Adipose tissue (tissue), 3 donors: ENCODE data around the gene NHSL2. TPM values are rescaled to one million over a fixed set of nuclear protein-coding genes. Genes with fewer than 3 reads are reported as not detected.
"Not testable (repeated sequence)": the region's sequence is repeated elsewhere in the genome, so short reads cannot be mapped to it uniquely, and the experiment has no call there.

Experiments used
- H3K27ac ChIP-seq: one replicate; pipeline ENCODE4 v1.5.1; 2013; ENCODE audit warnings: low read depth, low read length
- WGBS, 3 donors: extraction: QIAGEN DNeasy Blood & Tissue Kit; methylation state at CpG; one replicate each; pipeline ENCODE4 v1.1.7; 2013; 5-methylcytosine and 5-hydroxymethylcytosine counted together
- polyA plus RNA-seq, 3 donors: library from polyadenylated mRNA; stranded (reverse); fragments of 200-250 nt; gene quantifications; one replicate each; pipeline ENCODE4 v1.2.3, GENCODE V29; 2013
- donor health status: healthy with polysubstance abuse.
- donor health status: Bipolar disorder and iron deficiency.
- donor health status: healthy.

NHSL2 gene
- polyA plus RNA-seq, 3 donors: 0.41 to 3.8 (median 2.3) TPM

DNA sequence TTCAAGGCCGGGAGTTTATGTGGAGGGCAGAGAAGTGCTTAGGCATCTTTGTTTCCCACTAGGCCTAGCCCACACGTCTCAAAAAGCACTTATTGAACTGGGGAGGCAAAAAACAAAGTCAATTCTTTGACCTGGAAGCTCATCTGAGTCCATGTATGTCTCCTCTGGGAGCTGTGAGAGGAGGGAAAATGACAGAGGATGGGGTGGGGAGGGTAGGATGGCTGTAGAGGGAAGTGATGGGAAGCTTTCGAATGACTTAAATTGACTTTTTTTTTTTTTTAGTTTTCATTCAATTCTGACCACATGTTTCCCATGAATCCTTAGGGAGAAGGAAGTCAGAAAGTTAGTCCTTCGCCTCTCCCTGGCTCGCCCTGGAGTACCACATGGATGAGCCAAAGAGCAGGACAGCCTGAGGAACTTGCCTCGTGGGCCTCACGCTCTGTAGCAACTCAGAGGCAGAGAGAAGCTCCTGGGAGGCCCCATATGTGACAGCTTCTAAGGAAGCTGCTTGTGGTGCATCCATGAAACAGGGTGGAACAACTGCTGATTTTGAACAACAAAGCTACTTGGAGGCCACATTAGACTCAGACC is 45.0 kb downstream of the NHSL2 start:
- no peak overlapping the region for H3K27ac ChIP-seq
- 69 to 82% (median 70%) methylated on average over 7 of the region's 7 CpGs for WGBS, 3 donors

DNA sequence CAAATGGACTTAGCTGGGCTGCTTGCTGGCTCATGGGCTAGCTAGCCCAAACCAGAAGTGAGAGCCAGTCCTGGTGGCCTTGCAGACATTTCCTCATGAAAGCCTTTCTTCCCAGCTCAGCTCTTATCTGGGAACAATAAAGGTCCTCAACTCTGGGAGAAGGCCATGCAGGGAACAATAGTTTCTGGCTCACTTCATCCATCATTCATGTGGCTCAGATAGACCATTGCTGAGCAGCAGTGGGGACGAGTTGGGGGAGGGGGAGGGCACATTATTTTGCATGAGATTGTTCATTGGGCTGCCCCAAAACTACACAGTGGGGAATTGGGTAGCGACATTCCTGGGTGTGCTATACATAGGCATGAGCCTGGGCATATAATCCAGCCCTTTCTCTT is 47.6 kb downstream of the NHSL2 start:
- WGBS, 3 donors: 51 to 78% (median 64%) methylated on average over 2 of the region's 2 CpGs
- H3K27ac ChIP-seq: no peak overlapping the region

DNA sequence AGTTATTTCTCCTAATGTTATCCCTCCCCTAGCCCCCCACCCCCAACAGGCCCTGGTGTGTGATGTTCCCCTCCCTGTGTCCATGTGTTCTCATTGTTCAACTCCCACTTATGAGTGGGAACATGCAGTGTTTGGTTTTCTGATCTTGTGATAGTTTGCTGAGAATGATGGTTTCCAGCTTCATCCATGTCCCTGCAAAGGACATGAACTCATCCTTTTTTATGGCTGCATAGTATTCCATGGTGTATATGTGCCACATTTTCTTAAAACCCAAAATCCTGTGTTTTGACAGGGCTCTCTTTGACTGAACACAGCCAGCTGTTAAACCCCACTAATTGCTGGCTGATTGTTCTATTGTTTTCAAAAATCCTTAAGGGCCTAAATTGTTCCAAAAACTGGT is 53.5 kb downstream of the NHSL2 start:
- H3K27ac ChIP-seq: not testable (repeated sequence)

DNA sequence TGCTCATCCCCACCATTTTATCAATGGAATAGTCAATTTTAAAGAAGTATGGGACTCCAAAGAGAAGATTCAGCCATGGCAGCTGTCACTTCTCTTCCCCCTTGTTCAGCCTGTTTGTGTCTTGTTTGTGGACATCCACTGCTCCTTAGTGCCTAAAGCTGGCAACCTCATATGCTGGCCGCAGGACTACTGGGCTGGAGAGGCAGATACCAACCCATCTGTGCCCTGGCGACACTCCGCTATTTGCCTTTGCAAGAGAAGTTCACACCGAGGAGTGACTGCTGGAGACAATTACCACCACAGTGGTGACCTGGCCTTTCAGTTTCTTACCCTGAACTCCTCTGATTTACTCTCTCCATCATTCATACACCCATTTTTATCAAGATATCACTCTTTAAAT is 64.3 kb downstream of the NHSL2 start:
- 78 to 97% (median 87%) methylated on average over 4 of the region's 4 CpGs for WGBS, 3 donors
- H3K27ac ChIP-seq: no peak overlapping the region

DNA sequence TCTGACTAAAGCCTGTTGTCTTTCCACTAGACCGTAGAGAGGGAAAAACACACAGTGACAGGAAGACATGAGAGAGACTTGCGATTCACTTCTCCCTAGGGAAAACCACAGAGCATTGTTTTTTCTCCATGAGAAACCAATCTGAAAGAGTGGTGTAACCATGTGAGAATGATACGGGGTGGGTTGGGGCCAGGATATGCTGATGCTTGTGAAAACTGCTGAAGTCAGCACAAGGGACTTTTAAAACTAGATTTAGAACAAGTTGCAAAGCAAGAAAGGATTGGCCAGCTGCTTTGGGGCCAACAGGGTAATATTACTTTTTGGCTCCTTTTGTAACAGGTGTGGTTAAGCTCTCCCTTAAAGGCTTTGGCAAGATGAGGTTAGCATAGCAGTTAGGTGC is 66.1 kb downstream of the NHSL2 start:
- WGBS, 3 donors: 30 to 56% (median 38%) methylated on average over 3 of the region's 3 CpGs

DNA sequence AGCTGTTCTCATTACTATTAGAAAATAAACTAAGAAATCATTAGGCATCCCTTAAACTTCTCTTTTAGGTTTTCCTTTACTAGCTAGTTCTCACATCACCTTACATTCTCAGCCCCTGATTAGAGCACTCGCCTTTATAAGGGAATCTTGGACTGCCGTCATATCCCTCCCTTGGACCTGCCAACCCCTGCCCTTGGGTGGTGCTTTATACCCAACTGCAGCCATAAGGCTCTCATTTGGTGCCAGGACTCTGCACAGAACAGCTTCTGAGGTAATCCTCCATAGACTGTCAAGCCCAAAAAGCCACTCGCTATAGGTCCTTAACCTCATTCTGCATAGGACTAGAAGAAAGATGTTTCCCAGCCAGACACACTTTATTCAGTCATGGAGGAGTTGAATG is 67.5 kb downstream of the NHSL2 start:
- no peak overlapping the region for H3K27ac ChIP-seq
- 81 to 90% (median 85%) methylated on average over 3 of the region's 3 CpGs for WGBS, 3 donors

More for the DNA sequence above, 66.1 kb downstream of the NHSL2 start:
- no peak overlapping the region for H3K27ac ChIP-seq

DNA sequence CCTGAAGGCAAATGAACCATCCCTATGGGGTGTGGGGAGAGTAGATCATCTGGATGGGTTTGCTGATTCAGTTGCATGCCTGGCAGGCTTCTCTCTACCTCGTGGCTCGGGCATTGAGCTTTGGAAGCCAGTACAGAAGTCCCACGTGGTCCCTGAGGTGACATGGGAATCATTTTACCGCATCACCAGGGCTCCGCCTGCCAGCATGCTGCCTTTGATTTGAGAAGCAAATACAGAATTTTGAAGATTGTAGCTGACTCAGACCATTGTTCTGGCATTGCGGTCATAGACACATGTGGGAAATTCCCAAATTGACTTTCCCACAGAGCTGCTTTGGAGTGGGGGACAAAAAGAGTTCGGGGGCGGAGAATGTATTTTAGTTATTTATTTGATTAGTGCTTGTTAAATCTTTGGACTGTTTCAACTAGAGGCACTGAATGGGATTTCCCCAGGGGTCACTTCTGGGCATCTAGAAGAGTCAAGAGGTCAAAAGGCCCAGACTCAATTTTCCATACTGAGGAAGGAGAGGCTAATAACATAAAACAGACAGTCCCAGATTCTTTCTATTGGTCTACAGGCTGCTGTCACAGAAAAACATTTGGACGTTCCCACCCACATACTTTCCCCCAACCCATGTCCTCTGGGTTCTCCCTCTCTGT is 79.3 kb downstream of the NHSL2 start:
- 46 to 52% (median 51%) methylated on average over 9 of the region's 9 CpGs for WGBS, 3 donors

DNA sequence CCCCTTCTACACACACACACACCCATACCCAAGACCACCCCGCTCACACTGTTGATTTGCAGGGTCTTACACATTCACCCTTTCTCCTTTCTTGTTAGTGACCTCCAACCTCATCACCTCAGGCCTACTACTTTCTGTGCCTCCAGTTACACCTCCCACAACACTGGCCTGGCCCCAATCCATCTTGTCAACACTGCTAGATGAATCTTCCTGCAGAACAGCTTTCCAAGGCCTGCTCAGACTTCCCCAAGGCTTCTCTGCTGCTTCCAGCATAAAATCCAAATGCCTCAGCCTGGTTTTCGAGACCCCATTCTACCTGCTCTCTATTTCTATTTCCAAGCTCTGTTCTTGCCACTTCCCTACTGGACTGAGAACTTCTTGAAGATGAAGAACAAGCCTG is 79.9 kb downstream of the NHSL2 start:
- WGBS, 3 donors: 60 to 95% (median 87%) methylated on average over 2 of the region's 2 CpGs
- H3K27ac ChIP-seq: no peak overlapping the region

More for the DNA sequence above, 79.3 kb downstream of the NHSL2 start:
- H3K27ac ChIP-seq: no peak overlapping the region

DNA sequence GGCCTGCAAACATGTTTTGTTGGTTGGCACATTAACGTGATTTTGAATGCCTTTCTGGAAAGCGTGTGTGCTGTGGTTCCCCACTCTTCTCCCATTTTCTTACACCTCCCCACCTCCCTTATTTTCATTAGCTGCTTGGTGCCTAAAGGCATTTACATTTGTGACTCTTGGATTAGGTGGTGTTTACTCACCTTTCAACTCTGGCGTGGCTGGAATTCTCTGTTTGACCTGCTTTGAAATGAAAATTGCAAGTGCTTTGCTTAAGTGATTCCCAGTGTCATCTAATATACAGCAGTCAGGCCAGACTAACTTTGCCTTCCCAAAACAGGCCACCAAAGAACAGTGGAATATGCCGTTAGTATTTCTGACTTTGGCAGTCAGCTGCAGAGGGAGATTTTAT is 80.5 kb downstream of the NHSL2 start:
- no peak overlapping the region for H3K27ac ChIP-seq
- 62 to 90% (median 77%) methylated on average over 4 of the region's 4 CpGs for WGBS, 3 donors

DNA sequence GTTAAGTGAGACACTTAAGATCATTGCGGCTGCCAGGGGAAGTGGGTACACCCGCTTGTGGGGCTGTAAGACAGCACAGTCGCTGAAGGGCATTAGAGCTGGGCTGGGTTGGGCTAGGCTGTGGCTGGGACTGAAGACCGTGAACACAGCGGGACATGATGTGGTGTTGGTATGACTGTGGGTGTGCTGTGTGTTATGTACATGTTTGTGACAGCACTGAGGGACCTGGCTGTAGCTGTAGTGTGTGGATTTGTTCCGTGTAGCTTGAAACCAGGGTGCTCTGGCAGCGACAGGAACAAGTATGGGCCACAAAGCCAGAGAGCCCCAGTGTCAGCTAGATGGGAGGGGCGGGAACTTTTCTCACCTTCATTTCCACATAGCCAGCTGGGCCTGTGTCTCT is 82.1 kb downstream of the NHSL2 start:
- 58 to 64% (median 62%) methylated on average over 7 to 8 of the region's 8 CpGs for whole genome bisulfite sequencing, 3 donors
- H3K27ac ChIP-seq: no peak overlapping the region

DNA sequence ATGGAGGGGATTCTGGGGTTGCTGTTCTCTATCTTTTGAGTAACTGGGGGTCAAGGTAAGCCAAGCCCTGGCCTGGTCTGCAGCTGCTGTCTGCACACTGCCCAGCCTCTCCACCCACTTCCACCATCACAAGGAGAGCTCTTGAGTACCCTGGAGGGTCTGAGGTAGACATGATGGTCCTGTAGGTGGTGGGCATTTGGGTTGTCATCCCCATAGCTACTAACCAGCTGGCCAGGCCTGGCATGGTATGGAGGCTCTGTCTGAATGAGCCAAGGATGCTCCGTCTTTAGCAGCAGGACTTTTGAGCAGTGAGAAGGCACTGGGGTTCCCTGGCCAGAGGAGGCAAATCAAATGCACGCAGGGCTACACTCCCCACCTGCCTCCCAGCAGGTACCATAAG is 82.7 kb downstream of the NHSL2 start:
- 94 to 97% (median 94%) methylated on average over 2 of the region's 2 CpGs for WGBS, 3 donors
- H3K27ac ChIP-seq: no peak overlapping the region

DNA sequence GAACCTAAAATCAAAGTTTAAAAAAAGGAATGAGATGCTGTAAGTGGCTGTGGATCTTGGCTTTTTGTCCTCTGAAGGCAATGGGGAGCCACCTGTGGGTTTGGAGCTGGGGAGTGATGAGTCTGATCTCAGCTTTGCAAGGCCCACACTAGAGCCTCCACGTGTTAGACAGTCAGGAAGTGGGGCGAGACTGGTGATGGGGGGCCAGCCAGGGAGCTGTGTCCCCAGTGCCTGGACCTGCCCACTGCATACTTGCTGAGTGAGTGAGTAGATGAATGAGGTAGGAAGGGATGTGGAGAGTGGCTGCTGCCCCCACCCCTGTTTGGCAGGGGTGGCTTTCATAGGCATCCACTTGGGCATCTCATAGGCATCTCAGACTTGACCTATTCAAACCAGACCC is 84.0 kb downstream of the NHSL2 start:
- no peak overlapping the region for H3K27ac ChIP-seq
- WGBS, 3 donors: 65 to 93% (median 79%) methylated on average over 2 of the region's 2 CpGs

DNA sequence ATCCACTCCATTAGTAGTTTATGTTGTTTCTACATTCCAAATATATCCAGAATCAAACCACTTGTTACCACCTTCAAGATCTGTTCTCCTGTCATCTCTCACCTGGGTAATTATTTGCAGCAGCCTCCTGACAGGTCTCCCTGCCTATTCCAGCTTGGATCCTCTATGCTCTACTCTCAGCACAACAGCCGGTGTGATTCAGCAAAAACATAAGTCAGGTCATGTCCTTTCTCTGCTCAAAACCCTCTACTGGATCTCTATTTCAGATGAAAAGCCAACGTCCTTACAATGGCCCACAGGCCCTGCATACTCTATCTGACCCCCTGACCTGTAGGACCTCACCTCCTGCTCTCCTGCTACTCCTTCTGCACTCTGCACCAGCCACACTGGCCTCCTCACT is 84.5 kb downstream of the NHSL2 start:
- 46 to 81% (median 58%) methylated on average over 2 of the region's 2 CpGs for WGBS, 3 donors
- no peak overlapping the region for H3K27ac ChIP-seq

DNA sequence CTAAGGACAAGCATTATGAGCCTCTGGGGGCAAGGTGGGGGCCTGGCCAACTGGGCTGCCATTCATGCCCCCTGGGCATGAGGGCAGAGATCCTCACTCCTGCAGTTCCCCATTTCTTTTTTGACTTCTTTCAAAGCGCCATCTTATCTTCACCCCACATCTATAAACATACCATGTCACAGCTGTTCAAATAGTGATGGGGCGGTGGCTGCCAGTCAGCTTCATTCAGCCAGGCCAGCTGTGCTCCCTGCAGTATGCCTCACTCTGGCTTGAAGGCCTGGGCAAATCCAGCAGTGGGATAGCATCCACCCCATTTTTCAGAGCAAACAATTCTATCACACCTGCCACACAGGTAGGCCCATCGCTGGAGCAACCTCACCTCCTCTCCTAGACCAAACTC is 85.5 kb downstream of the NHSL2 start:
- WGBS, 3 donors: 68 to 79% (median 75%) methylated on average over 3 of the region's 3 CpGs

DNA sequence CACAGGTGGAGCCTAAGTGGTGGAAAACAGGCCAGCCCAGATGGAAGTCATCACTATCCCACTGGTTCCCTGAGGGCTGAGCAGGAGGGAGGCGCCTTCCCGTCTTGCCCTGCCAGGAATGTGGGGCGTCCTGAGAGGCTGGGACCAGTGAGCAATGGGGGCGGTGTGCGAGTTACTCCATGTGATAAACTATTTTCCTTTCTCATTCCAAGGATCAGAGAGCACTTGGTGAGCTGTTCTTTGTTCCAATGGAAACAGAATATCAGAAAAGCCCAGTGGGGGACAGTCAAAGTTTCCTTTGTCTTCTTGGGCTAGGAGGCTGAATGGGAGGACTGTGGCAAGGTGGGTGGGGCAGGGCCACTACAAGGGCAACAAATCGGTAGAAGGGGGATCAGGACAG is 86.2 kb downstream of the NHSL2 start:
- no peak overlapping the region for H3K27ac ChIP-seq
- WGBS, 3 donors: 39 to 71% (median 56%) methylated on average over 6 of the region's 6 CpGs

More for the DNA sequence above, 85.5 kb downstream of the NHSL2 start:
- no peak overlapping the region for H3K27ac ChIP-seq

DNA sequence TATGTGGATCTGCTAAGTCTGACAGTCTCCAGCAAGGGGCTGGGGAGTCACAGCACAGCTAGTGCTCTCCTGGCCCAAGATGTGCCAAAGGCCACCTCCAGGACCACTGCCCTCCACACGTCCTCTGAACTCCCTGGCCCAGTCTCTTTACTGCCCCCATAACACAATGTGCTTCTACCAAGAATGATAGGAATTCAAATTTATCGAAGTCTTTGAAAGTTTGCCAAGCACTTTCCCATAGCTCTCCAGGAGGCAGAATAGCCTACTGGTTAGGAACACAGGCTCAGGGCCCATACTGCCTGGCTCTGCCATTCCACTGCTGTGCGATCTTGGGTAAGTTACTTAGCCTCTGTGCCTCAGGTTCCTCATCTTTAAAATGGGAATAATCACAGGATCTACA is 86.7 kb downstream of the NHSL2 start:
- no peak overlapping the region for H3K27ac ChIP-seq
- WGBS, 3 donors: 38 to 65% (median 57%) methylated on average over 3 of the region's 3 CpGs

DNA sequence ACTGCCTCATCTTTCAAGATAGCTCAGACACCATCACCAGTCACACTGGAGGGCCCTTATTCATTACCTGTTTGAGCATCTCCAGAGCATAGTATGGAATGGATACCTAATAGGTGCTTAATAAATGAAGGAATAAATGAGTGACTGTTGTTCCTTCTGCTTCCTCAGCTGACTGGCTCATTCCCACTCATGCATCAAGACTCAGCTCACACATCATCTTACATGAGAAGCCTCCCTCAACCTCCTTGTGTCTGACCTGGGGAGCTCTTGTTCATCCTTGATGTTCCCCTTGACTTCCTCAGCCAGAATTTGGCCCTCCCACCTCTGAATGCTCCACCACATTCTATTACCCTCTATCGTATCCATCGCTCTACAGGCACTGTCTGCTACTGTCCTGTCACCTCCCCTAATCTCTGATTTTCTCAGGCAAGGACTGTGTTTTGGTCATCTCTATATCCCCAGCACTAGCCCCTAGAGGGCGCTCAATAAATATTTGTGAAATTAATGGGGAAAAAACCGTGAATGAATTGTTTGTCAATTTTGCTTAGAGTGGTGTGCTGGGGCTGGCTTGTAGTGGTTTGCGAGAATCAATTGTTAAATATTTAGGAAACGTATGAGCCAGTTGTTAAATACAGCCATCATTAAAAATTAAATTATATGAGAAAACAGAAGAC is 88.3 kb downstream of the NHSL2 start:
- H3K27ac ChIP-seq: no peak overlapping the region
- WGBS, 3 donors: 15 to 19% (median 16%) methylated on average over 6 of the region's 6 CpGs

DNA sequence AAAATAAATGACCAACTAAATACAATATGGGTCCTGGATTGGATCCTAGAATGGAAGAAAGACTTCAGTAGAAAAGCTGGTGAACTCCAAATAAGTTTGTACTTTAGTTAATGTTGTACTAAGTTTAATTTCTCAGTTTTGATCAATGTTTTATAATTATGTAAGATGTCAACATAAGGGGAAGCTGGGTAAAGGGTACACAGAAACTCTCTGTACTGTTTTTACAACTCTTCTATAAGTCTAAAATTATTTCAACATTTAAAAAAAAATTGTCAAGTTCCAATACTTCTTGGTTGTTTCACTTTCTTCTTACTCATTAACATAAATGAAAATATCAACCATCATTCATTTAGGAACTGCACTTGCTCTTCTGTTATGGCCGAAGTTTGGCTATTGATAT is 88.9 kb downstream of the NHSL2 start:
- H3K27ac ChIP-seq: no peak overlapping the region
- 94 to 100% (median 95%) methylated on average over 1 of the region's 1 CpG for WGBS, 3 donors

DNA sequence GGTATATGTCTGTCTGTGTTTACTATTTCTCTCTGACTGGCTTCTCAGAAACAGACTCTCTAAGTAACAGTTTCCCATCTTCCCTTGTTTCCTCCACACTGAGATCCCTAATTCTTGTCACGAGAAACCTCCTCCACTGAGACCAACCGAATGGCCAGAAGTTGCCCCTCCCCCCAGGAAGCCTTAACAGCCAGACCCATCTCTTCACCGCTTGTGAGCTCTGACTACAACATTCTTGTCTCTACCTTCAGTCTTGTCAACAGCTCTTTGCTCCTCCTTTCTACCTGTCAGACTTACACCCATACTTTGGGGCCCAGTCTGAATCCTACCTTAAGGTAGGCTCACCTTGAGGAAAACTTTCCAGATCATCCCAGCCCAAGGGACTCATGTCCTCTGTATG is 90.8 kb downstream of the NHSL2 start:
- no peak overlapping the region for H3K27ac ChIP-seq
- 39 to 61% (median 48%) methylated on average over 3 of the region's 3 CpGs for WGBS, 3 donors

DNA sequence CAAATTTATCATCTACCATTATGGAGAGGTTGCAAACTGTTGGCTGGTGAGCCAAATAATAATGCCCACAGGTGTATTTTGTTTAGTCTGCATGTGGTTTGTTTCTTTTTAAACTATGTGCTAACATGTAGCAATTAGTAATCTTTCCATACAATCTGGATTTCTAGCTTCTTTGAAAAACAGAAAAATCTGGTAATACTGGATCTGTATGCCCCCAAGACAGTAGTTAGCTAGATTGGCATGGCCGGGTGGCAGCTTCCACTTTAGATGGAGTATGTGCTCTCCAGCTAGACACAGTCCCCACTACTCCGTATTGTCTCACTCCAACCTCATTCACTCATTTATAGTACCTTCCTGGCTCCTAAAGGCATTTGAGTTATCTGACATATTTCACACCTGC is 91.3 kb downstream of the NHSL2 start:
- 83 to 95% (median 83%) methylated on average over 2 of the region's 2 CpGs for WGBS, 3 donors
- H3K27ac ChIP-seq: no peak overlapping the region
